ENCODE data around the gene DENND5A. TPM values are rescaled to one million over a fixed set of nuclear protein-coding genes. Genes with fewer than 3 reads are reported as not detected.
"Not testable (repeated sequence)": the region's sequence is repeated elsewhere in the genome, so short reads cannot be mapped to it uniquely, and the experiment has no call there.

DENND5A gene
- total RNA-seq, 2 experiments from 2014 or later = 74.3 to 75.2 TPM

DNA sequence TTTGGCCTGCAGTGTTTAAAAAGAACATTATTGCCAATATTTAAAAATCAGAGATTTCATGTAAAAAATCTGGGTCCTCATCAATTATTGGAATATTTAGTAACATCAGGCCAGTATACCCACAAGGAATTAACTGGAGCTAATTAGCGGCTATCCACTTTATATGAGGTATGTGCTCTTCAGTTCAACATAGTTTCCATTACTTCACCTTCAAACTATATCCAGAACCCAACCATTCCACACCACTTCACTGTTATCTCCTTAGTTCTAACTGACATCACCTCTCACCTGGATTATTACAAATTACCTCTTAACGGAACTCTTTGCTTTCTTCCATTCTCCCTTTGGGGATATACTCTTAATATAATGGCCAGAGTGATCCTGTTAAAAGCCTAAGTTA lies 64.7 kb downstream of the DENND5A start:
- H3K4me1 Mint-ChIP-seq = peaks cover 6% of the 10 kb centered on the region
- H3K9me3 Mint-ChIP-seq = no peaks in the 10 kb centered on the region
- ATAC-seq (ENCODE audit: low read depth) (no peak), DNase-seq (no peak)
- H3K36me3 Mint-ChIP-seq = peaks cover 25% of the 10 kb centered on the region
- POLR2A ChIA-PET = no interaction called here
- H3K27ac Mint-ChIP-seq = no peak overlapping the region
- no peaks in the 10 kb centered on the region for H3K27me3 Mint-ChIP-seq
- no peak overlapping the region for H3K4me3 Mint-ChIP-seq

DNA sequence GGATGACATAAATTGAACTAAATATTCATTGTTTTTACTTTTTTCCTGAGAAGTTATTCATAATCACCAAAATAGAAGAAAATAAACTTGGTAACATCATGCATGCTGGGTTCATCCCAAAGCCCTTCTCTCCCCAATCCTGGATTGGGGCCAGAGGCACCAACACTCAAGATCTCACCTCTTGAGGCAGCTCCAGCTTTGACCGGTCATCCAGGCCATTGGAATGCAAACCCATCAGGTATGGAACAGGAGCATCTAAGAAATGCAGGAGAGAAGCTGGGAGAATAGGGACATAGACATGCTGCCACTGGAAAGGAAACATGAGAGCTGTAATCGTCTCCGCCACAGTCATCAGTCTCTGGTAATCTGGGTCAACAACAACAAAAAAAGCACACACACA lies 71.8 kb downstream of the DENND5A start:
- POLR2A ChIA-PET = no interaction called here
- Mint-ChIP-seq H3K27me3 (no peaks in the 10 kb centered on the region), H3K36me3 (peaks cover 58% of the 10 kb centered on the region), H3K4me3 (no peak overlapping the region), H3K4me1 (peaks cover 2% of the 10 kb centered on the region), H3K27ac (no peak overlapping the region), H3K9me3 (peaks cover 13% of the 10 kb centered on the region)
- ATAC-seq (ENCODE audit: low read depth) = no peak
- no peak for DNase-seq

DNA sequence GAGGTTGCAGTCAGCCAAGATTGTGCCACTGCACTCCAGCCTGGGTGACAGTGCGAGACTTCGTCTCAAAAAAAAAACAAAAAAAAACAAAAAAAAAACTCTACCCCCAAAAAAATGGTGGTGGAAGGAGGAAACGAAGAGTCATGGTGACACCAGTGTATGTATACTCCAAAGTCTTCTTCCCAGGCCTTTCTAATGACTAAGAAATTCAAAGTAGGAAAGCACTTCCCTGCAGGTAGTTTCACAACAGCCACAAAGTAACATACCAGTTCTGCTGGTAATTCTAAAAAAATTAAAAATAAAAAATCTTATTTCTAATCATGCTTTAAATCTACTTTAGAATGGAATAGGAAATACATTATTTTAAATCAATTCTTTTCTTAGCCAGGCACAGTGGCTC lies 72.6 kb downstream of the DENND5A start:
- Mint-ChIP-seq H3K4me3 (no peak overlapping the region), H3K9me3 (peaks cover 13% of the 10 kb centered on the region), H3K27ac (no peak overlapping the region), H3K4me1 (peaks cover 2% of the 10 kb centered on the region), H3K36me3 (peaks cover 61% of the 10 kb centered on the region), H3K27me3 (no peaks in the 10 kb centered on the region)
- ATAC-seq (ENCODE audit: low read depth) (no peak), DNase-seq (no peak)
- POLR2A ChIA-PET = interaction anchor here (0.7 kb wide), 1 partner anchor 207 kb away, joined by 5 read pairs; no protein-coding TSS in a partner anchor

DNA sequence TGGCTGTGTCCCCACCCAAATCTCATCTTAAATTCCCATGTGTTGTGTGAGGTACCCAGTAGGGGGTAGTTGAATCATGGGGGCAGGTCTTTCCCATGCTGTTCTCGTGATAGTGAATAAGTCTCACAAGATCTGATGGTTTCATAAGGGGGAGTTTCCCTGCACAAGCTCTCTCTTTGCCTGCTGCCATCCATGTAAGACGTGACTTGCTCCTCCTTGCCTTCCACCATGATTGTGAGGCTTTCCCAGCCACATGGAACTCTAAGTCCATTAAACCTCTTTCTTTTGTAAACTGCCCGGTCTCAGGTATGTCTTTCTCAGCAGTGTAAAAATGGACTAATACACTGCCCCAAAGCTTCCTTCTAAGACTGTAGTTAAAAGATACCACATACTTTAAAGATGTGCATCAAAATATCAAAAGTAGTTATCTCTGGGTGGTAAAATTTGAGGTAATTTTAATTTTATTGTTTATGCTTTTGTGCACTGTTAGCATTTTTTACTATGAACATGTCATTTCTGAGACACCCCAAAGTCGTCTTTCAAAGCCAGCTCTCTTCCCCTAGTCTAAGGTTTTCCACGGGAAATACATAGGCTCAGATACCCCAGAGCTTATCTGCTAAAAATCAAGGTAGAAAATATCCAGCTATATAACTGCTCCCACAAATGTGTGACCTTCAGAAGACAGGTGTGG lies 74.7 kb downstream of the DENND5A start:
- H3K4me1 Mint-ChIP-seq; H3K4me3 Mint-ChIP-seq; H3K27me3 Mint-ChIP-seq; POLR2A ChIA-PET; ATAC-seq (ENCODE audit: low read depth); H3K27ac Mint-ChIP-seq; DNase-seq: not testable (repeated sequence)
- peaks cover 13% of the 10 kb centered on the region for H3K9me3 Mint-ChIP-seq
- H3K36me3 Mint-ChIP-seq = peaks cover 67% of the 10 kb centered on the region

DNA sequence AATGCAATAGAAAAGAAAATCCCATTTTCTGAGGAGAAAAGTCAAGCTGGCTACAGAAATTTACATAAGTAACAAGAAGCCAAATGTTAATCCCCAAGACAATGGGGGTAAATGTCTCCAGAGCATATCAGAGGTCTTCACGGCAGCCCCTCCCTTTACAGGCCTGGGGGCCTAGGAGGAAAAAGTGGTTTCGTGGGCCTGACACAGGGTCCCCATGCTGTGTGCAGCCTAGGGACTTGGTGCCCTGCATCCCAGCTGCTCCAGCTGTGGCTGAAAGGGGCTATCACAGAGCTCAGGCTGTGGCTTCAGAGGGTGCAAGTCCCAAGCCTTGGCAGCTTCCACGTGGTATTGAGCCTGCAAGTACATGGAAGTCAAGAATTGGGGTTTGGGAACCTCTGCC lies 76.3 kb downstream of the DENND5A start:
- POLR2A ChIA-PET; H3K27ac Mint-ChIP-seq; ATAC-seq (ENCODE audit: low read depth): not testable (repeated sequence)

DNA sequence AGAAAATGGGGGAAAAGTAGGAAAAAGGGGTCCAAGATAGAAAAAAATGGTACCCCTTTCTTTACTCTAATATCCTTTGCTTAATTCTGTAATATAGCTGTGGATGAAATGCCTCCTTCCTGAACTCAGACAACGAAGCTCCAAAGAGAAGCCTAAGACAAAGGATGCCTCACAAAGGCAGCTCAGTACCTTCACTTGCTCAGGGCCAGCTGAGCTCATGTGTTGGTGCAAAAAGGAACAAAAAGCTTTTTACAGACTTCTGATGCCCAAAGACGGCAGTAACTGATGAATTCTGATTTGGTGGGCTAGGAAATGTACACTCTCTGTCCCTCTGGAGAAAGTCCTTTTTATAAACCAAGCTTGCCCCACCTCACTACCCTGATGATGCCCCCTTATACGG lies 77.5 kb downstream of the DENND5A start:
- Mint-ChIP-seq H3K27me3 (no peaks in the 10 kb centered on the region), H3K36me3 (peaks cover 61% of the 10 kb centered on the region), H3K9me3 (peaks cover 13% of the 10 kb centered on the region), H3K4me1 (peaks cover 1% of the 10 kb centered on the region), H3K4me3 (no peak overlapping the region), H3K27ac (peak overlapping the region; percentile 61)
- ATAC-seq (ENCODE audit: low read depth) (no peak), DNase-seq (no peak)
- POLR2A ChIA-PET = no interaction called here

More for the DNA sequence above, 76.3 kb downstream of the DENND5A start:
- H3K4me1 Mint-ChIP-seq, DNase-seq, H3K27me3 Mint-ChIP-seq, H3K4me3 Mint-ChIP-seq: not testable (repeated sequence)
- peaks cover 70% of the 10 kb centered on the region for H3K36me3 Mint-ChIP-seq
- H3K9me3 Mint-ChIP-seq = peaks cover 13% of the 10 kb centered on the region

DNA sequence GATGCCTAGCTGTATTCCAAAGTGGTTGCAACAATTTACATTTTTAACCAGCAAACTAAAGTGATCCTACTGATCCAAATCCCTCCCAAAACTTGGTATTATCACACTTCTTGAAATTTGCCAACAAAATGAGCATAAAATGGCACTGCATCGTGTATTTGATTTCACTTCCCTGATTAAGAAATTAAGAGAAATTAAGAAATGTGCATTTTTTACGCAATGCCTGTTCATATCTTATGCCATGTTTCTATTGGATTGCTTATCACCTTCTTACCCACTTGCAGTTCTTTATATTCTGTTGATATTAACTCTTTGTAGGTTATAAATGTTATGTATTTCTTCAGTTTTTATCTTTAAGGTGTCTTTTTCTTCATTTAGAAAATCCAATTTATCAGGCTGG lies 80.6 kb downstream of the DENND5A start:
- Mint-ChIP-seq H3K36me3 (peaks cover 44% of the 10 kb centered on the region), H3K4me3 (no peak overlapping the region), H3K27me3 (no peaks in the 10 kb centered on the region), H3K27ac (no peak overlapping the region), H3K9me3 (no peaks in the 10 kb centered on the region), H3K4me1 (peaks cover 1% of the 10 kb centered on the region)
- no peak for ATAC-seq (ENCODE audit: low read depth)
- POLR2A ChIA-PET = no interaction called here
- DNase-seq = no peak

DNA sequence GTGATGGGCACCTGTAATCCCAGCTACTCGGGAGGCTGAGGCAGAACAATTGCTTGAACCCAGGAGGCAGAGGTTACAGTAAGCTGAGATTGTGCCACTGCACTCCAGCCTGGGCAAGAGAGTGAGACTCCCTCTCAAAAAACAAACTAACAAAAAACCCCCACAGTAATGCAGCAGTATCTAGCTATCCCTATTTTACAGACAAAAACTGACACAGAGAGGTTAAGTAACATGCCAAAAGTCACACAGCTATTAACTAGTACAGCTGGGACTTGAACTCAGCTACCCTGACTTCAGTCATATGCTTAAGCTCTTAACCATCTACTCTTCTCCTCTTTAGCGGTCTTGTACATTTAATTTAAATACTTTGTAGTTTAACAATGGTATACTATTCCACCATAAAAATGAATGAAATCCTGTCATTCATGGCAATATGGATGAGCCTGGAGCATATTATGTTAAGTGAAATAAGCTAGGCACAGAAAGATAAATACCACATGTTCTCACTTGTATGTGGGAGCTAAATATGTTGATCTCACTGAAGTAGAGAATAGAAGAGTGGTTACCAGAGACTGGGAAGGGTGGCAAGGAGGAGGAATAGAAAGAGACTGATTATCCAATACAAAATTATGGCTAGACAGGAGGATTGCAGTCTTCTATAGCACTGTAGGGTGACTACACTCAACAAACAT lies 82.8 kb downstream of the DENND5A start:
- Mint-ChIP-seq H3K4me1 (peaks cover 3% of the 10 kb centered on the region), H3K4me3 (no peak overlapping the region), H3K27ac (no peak overlapping the region), H3K9me3 (no peaks in the 10 kb centered on the region), H3K36me3 (peaks cover 42% of the 10 kb centered on the region), H3K27me3 (no peaks in the 10 kb centered on the region)
- POLR2A ChIA-PET = no interaction called here
- ATAC-seq (ENCODE audit: low read depth) (no peak), DNase-seq (no peak)

DNA sequence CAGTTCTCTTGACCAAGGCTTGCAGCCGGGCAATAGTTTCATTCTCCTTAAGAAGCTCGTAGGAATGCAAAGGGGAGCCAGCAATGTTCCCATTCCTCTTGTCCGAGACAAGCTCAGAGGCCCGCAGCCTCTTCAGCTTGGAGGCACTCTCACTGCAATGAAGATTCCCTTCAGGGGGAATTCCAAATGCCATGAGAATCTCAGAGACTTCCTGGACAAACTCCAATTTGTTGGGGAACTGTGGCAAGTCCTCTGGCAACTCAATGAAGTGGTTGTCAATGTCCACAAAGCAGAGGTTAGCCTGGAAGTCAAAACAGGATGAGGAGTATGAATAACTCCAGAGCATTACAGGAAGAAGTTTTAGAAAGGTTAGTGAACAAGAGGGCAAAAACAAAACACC lies 84.4 kb downstream of the DENND5A start:
- H3K4me3 Mint-ChIP-seq = no peak overlapping the region
- no peak for ATAC-seq (ENCODE audit: low read depth)
- POLR2A ChIA-PET = no interaction called here

DNA sequence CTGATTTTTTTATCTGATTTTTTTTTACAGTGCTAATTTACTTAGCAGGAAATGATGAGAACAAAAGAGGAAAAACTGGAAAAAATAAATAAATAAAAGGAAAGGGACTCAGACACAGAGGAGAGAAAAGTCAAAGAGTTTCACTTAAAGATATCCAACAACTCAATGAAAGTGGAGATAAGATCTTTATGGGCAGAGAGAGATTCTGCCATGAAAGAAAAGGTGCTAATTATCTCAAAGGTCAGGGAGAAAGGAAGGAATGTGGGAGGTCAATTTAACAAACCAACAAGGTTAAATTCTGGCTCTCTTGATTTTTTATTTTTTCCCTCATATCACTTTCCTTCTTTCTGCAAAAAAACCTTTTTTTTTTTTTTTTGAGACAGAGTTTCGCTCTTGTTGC lies 86.0 kb downstream of the DENND5A start:
- ATAC-seq (ENCODE audit: low read depth) (no peak), DNase-seq (no peak)
- peaks cover 49% of the 10 kb centered on the region for H3K36me3 Mint-ChIP-seq
- no peaks in the 10 kb centered on the region for H3K27me3 Mint-ChIP-seq
- no peak overlapping the region for H3K27ac Mint-ChIP-seq
- peaks cover 3% of the 10 kb centered on the region for H3K4me1 Mint-ChIP-seq
- H3K4me3 Mint-ChIP-seq = no peak overlapping the region
- no peaks in the 10 kb centered on the region for H3K9me3 Mint-ChIP-seq
- POLR2A ChIA-PET = no interaction called here

More for the DNA sequence above, 84.4 kb downstream of the DENND5A start:
- H3K9me3 Mint-ChIP-seq = no peaks in the 10 kb centered on the region
- H3K27me3 Mint-ChIP-seq = no peaks in the 10 kb centered on the region
- peak overlapping the region; percentile 14 for H3K27ac Mint-ChIP-seq
- no peak for DNase-seq
- H3K36me3 Mint-ChIP-seq = peaks cover 54% of the 10 kb centered on the region
- peaks cover 3% of the 10 kb centered on the region for H3K4me1 Mint-ChIP-seq

DNA sequence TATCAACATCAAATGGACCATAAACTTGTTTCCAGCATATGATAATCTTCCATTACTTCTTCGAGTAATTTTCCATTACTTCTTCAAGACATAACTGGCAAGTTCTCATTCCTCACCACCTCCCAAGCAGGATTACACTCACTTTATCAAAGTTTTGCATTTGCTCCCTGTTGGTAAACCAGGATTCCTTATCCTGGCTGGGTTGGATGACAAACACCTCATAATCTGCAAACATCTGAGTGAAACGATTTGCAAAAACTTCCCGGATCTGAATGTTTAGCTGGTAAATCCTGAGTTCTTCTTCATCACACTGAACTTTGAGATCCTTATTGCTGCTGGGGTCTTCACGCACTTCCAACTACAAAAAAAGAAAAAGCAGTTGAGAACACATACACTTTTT lies 86.4 kb downstream of the DENND5A start:
- no peak overlapping the region for H3K27ac Mint-ChIP-seq
- POLR2A ChIA-PET = no interaction called here
- ATAC-seq (ENCODE audit: low read depth) (no peak), DNase-seq (no peak)
- no peaks in the 10 kb centered on the region for H3K27me3 Mint-ChIP-seq
- no peaks in the 10 kb centered on the region for H3K9me3 Mint-ChIP-seq
- no peak overlapping the region for H3K4me3 Mint-ChIP-seq
- peaks cover 3% of the 10 kb centered on the region for H3K4me1 Mint-ChIP-seq
- H3K36me3 Mint-ChIP-seq = peaks cover 48% of the 10 kb centered on the region

DNA sequence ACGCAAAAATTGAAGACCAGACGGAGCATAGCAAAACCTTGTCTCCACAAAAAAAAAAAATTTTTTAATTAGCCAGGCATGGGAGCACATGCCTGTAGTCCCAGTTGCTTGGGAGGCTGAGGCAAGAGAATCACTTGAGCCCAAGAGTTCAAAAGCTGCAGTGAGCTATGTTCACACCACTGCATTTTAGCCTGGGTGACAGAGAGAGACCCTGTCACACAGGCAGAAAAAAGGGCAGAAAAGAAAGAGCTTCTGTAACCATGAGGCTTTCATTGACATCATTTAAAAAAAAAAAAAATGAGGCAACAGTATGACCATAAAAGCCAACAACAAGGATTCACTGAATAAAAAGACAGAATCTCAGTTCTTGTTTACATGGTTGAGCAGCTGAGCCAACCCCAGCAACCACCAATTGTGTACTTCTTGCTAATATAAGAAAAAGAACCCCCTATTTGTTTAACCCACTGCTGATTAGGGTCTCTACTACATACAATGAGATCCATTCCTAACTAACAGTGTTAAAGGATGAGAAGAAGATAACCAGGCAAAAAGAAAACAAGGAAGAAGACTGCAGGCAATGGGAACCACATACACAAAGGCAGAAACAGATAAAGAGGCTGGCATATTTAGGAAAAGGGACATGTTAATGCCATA lies 87.6 kb downstream of the DENND5A start:
- DNase-seq (no peak), ATAC-seq (ENCODE audit: low read depth) (no peak)
- Mint-ChIP-seq H3K36me3 (peaks cover 55% of the 10 kb centered on the region), H3K27ac (no peak overlapping the region), H3K4me1 (peaks cover 3% of the 10 kb centered on the region), H3K27me3 (no peaks in the 10 kb centered on the region), H3K4me3 (no peak overlapping the region), H3K9me3 (no peaks in the 10 kb centered on the region)
- POLR2A ChIA-PET = interaction anchor here (0.6 to 0.7 kb wide), 2 partner anchors 296 to 410 kb away, joined by 3 to 6 read pairs; no protein-coding TSS in a partner anchor

DNA sequence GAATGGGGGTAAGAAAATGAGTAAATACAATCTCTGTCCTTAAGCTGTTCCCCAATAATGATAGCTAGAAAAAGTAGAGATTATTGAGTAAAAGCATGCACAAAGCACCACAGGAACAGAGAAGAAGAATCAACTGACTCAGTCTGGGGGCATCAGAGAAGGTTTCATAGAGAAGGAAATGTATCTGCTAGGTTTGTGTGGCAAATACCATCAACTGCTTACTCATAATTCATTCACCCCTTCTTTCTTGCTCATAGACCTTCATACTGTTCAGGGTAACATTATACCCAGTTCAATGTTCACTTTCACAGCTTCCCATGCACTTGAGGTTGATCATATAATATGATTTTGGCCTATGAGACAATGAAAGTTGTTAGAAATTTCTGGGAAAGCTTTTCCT lies 88.6 kb downstream of the DENND5A start:
- no peak overlapping the region for H3K4me3 Mint-ChIP-seq
- no peak for DNase-seq
- ATAC-seq (ENCODE audit: low read depth) = no peak
- H3K36me3 Mint-ChIP-seq = peaks cover 65% of the 10 kb centered on the region
- no peaks in the 10 kb centered on the region for H3K9me3 Mint-ChIP-seq
- peaks cover 3% of the 10 kb centered on the region for H3K4me1 Mint-ChIP-seq
- no peak overlapping the region for H3K27ac Mint-ChIP-seq
- no peaks in the 10 kb centered on the region for H3K27me3 Mint-ChIP-seq
- POLR2A ChIA-PET = no interaction called here

DNA sequence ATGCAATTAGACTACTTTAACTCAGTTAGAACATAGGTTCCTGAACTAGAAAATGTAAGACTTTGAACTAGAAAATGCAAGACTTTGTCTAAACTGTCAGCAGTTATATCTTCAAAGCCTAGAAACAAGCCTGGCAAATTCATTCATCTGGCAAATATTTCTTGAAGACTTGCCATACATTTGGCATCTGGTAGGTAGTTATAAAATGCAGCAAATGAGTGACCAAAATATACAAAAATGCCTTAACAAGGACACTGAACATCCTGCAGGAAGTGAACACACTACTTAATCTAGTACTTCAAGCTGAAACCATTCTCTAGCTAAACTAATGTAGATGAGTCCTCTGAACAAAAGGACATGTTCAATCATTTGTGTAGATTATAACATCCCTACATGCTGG lies 89.0 kb downstream of the DENND5A start:
- POLR2A ChIA-PET = no interaction called here
- Mint-ChIP-seq H3K27ac (no peak overlapping the region), H3K27me3 (no peaks in the 10 kb centered on the region), H3K4me3 (no peak overlapping the region), H3K9me3 (no peaks in the 10 kb centered on the region), H3K4me1 (peaks cover 3% of the 10 kb centered on the region), H3K36me3 (peaks cover 64% of the 10 kb centered on the region)
- ATAC-seq (ENCODE audit: low read depth) (no peak), DNase-seq (no peak)
